HG03159 (cell line): Measurements from ENCODE around the gene OR2S2.

Experiments used
- ATAC-seq: cut with Tn5 transposase; IDR thresholded peaks from one replicate; pipeline ENCODE4 v1.9.1; 2021; ENCODE audit warnings: mild to moderate bottlenecking, moderate library complexity; ENCODE audit not compliant: unreplicated experiment

The OR2S2 gene

DNA sequence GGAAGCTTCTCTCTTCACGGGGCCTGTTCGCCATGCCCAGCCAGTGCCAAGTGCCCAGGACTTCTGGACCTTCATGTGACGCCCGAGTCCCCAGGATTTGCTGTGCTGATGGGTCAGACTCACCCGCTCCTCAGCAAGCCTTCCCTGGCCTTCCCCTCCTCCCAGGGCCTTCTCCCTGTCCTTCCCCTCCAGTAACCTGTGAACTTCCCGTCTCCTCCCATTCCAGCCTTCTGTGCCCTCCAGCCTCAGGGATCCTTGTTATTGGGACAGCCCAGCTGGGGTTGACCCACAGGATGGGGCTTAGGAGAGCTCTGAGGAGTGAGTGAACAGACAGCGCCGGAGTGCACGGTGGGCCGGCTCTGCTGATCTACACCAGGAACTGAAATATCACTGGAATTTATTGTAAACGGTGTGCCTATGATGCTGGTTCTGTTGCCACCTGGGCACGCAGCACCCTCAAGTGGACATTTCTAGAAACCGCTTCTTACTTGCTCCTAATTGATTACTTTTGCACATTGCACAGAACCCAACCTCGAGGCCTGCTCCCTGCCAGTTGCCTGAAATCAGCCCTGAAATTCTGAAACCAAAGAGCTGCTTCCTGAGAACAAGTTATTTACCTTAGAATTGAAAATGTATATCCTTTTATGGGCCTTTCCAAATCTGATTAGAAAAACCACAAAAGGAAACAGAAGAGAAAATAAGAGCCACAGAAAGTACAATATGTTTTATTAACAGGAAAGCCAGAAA lies 47.2 kb downstream of the OR2S2 start:
- no peak for ATAC-seq

DNA sequence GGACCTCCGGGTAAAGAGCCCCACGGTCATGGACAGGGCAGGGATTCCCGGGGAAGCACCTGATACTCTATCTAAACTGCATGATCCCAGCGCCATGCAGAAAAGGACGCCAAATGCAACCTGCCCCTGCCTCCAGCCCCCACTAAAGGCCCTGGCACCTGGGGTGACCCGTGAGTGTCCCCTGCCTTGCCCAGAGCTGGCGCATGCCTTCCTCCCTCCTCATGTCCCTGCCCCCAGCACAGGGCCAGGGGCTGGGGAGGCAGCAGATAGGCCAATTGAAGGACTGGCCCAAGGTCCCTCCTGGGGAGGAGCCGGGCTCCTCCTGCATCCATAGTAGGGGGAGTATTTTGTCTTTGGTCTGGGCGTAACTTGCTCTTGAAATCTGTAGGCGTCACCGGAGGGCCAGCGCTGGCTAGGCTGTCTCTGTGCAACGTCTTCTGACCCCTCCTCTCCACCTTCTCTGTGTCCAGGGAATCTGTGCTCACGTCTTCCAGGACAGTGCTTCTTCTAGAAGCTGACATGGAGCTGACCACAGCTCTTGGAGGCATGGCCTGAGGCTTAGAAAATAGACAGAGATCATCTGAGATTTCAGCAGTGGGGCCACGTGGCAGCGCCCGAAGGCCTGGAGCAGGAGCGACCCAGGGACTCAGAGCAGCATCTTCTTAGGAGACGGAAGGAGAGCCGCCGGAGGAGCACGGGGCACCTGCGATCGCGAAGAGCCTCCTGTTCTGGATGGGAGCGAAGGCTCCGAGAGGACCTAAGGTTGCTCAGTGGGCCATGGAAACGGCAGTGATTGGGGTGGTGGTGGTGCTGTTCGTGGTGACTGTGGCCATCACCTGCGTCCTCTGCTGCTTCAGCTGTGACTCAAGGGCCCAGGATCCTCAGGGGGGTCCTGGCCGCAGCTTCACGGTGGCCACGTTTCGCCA lies 48.0 kb downstream of the OR2S2 start:
- ATAC-seq, result no peak

DNA sequence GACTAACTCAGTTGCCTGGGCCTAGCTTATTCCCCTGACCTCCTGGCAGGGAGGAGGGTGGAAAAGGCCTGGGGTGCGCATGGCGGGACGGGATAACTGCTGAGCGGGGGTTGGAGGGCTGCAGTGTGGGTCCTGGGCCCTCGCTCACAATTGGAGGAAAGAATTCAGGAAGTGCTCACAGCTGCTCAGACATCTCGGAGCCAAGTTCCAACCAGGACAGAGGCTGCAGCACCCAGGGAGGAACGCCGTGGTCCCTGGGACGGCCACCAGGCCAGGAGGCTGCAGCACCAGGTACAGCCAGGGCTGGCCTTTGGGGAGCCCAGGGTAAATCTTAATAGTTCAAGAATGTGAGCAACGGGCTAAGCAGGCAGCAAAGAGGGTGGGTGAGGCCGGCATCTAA lies 48.7 kb downstream of the OR2S2 start, which contains the start of gene SPAAR:
TSS of gene SPAAR (plus strand) at position 217 of the 400 bp plus-strand sequence. CDS start 974 bp downstream, outside the sequence.
- ATAC-seq, result no peak

DNA sequence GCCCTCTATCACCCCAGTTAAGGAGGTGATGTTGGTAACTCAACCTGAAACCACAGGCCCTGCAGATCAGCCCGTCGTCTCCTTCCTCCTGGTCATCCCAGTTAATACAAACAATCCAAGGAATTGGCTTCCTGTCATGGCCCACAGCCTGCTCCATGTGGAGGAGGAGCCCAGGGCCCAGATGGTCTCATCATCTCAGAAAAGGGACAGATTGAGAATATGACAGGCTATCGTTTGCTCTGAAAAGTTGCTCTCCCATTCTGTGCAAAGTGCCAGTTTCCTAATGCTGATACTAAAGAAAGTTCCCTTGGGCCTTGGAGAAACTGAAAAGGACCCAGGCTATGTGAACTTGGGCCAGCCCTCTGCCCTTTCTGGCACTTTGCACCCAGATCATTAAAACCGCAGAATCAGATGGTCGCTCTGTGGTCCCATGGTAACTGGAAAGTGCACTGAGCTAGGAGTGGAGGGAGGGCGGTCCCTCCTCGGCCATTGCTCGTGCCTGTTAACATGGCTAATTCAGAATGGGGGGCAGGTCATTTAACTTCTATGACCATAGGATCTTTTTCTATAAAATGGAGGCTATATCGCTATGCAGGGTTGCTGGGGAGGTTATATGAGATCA lies 49.3 kb downstream of the OR2S2 start:
- no peak for ATAC-seq

DNA sequence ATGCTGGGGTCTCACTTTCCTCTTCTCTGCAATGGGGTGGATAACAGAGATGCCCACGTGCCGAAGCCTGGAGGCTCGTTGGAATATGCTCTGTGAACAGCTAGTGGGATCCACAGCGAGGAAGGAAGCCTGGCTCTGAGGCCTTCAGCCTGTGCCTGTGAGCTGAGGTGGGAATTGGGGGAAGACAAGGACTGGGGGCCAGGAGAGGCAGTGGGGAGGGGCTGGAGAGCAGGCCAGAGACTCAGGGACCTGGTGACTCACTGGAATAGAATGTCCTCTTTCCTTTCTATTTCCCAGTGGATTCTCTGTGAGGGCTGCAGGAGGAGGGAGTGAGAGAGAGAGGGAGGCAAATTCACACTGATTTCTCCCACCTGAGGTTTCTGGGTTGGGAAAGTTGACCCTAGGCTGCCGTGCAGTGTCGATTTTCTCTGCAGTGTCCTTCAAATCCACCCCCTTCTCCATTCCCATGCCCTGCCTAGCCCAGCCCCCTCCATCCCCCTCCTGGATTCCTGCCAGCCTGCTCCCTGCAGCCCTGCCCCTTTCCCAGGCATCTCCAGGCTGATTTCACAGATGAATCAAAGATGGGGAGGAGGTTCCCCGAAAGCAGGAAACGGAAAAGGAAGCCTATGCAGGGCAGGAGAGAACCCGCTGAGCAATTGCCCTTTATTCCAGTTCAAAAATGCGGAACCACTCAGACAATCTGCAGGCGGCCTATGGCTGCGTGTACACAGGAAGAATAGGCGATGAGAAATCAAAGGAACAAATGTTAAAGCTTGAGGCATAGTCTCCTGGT lies 50.0 kb downstream of the OR2S2 start:
- no peak for ATAC-seq
